GM12801 (cell line): Measurements from ENCODE around the gene ZMYND8.

Experiments
- CTCF ChIP-seq: IDR thresholded peaks from one replicate; pipeline ENCODE4 v1.5.1; 2011; ENCODE audit warnings: control low read depth; ENCODE audit not compliant: insufficient read length; ENCODE audit errors: extremely low read depth

The ZMYND8 gene

GRCh38 chr20:47335251-47336128, 21.0 kb downstream of the ZMYND8 start:
- TF ChIP-seq CTCF = no peak

GRCh38 chr20:47334022-47334551, 22.4 kb downstream of the ZMYND8 start:
- TF ChIP-seq CTCF = no peak

GRCh38 chr20:47332381-47333206, 23.9 kb downstream of the ZMYND8 start:
- TF ChIP-seq CTCF = no peak

GRCh38 chr20:47330933-47331708, 25.4 kb downstream of the ZMYND8 start:
- no peak for TF ChIP-seq CTCF

GRCh38 chr20:47330071-47330470, 26.4 kb downstream of the ZMYND8 start:
- no peak for TF ChIP-seq CTCF

GRCh38 chr20:47328129-47328528, 28.4 kb downstream of the ZMYND8 start:
- no peak for TF ChIP-seq CTCF
